ENCODE measurements around the gene LYST. TPM values are rescaled to one million over a fixed set of nuclear protein-coding genes. Genes with fewer than 3 reads are reported as not detected.

LYST gene
- total RNA-seq, 1 donor from 2014 or later = 11.4 TPM

DNA sequence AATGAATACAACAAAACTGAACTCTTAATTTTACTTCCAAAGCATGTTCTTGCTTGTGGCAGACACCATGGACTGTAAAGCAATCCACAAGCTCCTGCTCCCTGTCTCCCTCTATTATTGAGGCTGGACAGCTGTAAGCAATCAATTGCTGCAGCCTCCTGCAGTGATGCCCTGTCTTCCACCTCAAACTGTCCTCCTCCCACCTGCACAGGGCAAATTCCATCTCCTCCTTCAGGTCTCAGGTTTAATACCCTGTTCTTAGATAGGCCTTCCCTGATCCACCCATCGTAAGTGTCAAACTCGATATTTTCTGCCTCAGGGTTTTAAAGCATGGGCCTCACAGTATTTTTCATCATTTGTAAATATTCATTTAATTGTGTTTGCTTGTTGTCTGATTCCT lies 81.8 kb downstream of the LYST start:
- TF ChIP-seq, protein P1, sequence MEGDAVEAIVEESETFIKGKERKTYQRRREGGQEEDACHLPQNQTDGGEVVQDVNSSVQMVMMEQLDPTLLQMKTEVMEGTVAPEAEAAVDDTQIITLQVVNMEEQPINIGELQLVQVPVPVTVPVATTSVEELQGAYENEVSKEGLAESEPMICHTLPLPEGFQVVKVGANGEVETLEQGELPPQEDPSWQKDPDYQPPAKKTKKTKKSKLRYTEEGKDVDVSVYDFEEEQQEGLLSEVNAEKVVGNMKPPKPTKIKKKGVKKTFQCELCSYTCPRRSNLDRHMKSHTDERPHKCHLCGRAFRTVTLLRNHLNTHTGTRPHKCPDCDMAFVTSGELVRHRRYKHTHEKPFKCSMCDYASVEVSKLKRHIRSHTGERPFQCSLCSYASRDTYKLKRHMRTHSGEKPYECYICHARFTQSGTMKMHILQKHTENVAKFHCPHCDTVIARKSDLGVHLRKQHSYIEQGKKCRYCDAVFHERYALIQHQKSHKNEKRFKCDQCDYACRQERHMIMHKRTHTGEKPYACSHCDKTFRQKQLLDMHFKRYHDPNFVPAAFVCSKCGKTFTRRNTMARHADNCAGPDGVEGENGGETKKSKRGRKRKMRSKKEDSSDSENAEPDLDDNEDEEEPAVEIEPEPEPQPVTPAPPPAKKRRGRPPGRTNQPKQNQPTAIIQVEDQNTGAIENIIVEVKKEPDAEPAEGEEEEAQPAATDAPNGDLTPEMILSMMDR (IDR thresholded peaks at IDR 0.05; ENCODE audit: unreplicated experiment) = no peak
- no peak overlapping the region for H3K27ac Mint-ChIP-seq

DNA sequence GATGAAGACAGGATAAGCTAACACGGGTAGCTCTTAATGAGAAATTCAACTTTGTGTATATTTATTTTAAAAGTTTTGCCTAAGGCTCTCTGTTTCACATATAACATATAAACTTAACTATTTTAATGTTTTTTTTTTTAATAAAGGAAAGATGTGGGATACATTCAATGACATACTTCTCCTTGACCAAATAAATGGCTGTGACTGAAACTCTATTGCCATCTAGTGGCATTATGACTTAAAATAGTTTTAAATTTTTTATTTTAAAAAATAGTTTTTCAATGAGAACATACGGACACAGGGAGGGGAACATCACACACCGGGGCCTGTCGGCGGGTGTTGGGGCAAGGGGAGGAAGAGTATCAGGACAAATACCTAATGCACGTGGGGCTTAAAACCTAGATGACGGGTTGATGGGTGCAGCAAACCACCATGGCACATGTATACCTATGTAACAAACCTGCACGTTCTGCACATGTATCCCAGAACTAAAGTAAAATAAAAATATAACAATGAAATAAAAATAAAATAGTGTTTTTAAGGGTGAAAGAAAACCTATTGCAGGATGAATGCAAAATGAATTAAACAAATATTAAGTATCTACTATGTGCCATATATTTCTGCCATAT lies 83.4 kb downstream of the LYST start:
- Mint-ChIP-seq H3K36me3 (ENCODE audit: insufficient read depth) (peaks cover 2% of the 10 kb centered on the region), H3K4me1 (ENCODE audit: low read depth) (no peaks in the 10 kb centered on the region), H3K27me3 (no peaks in the 10 kb centered on the region), H3K27ac (no peak overlapping the region), H3K4me3 (ENCODE audit: low read depth) (no peak overlapping the region), H3K9me3 (ENCODE audit: low read depth) (no peaks in the 10 kb centered on the region)
- TF ChIP-seq, protein P1 (IDR thresholded peaks at IDR 0.05; ENCODE audit: unreplicated experiment) = peak; percentile 67
- no peak for DNase-seq (ENCODE audit: low spot score, unreplicated experiment)

More for the DNA sequence above, 81.8 kb downstream of the LYST start:
- H3K9me3 Mint-ChIP-seq (ENCODE audit: low read depth) = no peaks in the 10 kb centered on the region
- no peak for DNase-seq (ENCODE audit: low spot score, unreplicated experiment)
- no peaks in the 10 kb centered on the region for H3K27me3 Mint-ChIP-seq
- no peak overlapping the region for H3K4me3 Mint-ChIP-seq (ENCODE audit: low read depth)
- H3K4me1 Mint-ChIP-seq (ENCODE audit: low read depth) = no peaks in the 10 kb centered on the region
- H3K36me3 Mint-ChIP-seq (ENCODE audit: insufficient read depth) = peaks cover 2% of the 10 kb centered on the region

DNA sequence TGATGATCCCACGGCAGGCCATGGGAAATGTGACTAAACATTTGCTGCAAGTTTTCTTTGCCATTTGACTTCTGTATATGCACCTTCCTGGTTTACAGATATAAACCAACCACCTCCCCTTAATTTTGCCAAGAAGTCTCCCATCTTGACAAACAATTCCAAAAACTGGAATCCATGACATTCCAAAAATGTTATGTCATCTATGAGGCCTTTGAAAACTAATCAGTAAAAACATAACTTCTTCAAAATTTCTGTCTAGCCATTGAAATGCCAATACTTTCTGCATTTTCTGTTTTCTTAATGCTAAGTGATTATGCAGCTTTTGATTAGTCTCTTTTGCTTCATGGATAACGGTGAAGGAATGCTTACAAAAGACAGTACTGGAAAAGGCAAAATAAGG lies 84.1 kb downstream of the LYST start:
- no peak for DNase-seq (ENCODE audit: low spot score, unreplicated experiment)
- Mint-ChIP-seq H3K27me3 (no peaks in the 10 kb centered on the region), H3K4me1 (ENCODE audit: low read depth) (no peaks in the 10 kb centered on the region), H3K27ac (no peak overlapping the region), H3K4me3 (ENCODE audit: low read depth) (no peak overlapping the region), H3K9me3 (ENCODE audit: low read depth) (no peaks in the 10 kb centered on the region), H3K36me3 (ENCODE audit: insufficient read depth) (peaks cover 2% of the 10 kb centered on the region)
- TF ChIP-seq, protein P1 (IDR thresholded peaks at IDR 0.05; ENCODE audit: unreplicated experiment) = no peak

DNA sequence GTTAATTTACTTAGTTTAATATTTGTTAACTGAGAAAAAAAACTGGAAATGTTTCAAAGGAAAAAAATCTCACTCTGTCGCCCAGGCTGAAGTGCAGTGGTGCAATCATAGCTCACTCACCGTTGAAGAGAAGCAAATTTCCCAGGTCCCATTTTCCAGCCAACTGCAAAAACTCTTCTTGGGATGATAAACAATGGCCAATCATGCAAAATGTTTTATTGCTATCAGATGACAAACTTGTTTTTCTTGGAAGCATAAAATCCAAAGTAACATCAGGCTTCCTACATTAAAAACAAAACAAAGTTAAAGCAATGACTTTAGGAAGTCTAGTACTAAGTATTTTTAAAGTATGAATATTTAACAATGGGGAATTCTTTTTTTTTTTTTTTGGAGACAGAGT lies 84.9 kb downstream of the LYST start:
- peaks cover 2% of the 10 kb centered on the region for H3K36me3 Mint-ChIP-seq (ENCODE audit: insufficient read depth)
- H3K4me3 Mint-ChIP-seq (ENCODE audit: low read depth) = no peak overlapping the region
- no peak for DNase-seq (ENCODE audit: low spot score, unreplicated experiment)
- no peaks in the 10 kb centered on the region for H3K4me1 Mint-ChIP-seq (ENCODE audit: low read depth)
- H3K27ac Mint-ChIP-seq = no peak overlapping the region
- TF ChIP-seq, protein P1 (IDR thresholded peaks at IDR 0.05; ENCODE audit: unreplicated experiment) = no peak
- H3K9me3 Mint-ChIP-seq (ENCODE audit: low read depth) = no peaks in the 10 kb centered on the region
- H3K27me3 Mint-ChIP-seq = no peaks in the 10 kb centered on the region

DNA sequence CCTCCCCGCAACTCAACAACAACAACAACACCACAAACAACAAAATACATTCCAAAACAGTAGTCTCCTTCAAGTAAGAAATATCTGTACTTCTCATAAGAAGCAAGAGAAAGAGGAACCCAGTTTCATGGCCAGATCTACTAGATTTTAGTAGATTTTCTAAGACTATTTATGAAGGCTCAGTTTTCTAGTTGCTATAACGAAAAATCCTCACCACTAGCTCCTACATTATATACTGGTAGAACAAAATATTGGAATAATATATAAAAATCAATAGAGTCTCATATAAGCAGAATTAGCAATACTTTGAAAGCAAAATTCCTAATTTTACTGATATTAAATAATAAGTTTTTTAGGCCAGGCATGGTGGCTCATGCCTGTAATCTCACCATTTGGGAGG lies 86.9 kb downstream of the LYST start:
- Mint-ChIP-seq H3K36me3 (ENCODE audit: insufficient read depth) (no peaks in the 10 kb centered on the region), H3K9me3 (ENCODE audit: low read depth) (no peaks in the 10 kb centered on the region), H3K27ac (no peak overlapping the region), H3K27me3 (no peaks in the 10 kb centered on the region), H3K4me1 (ENCODE audit: low read depth) (no peaks in the 10 kb centered on the region), H3K4me3 (ENCODE audit: low read depth) (no peak overlapping the region)
- TF ChIP-seq, protein P1 (IDR thresholded peaks at IDR 0.05; ENCODE audit: unreplicated experiment) = no peak
- no peak for DNase-seq (ENCODE audit: low spot score, unreplicated experiment)

Measured in progenitor cell of endocrine pancreas (in vitro differentiated cells).